ENCODE results near the gene C6orf132.

DNA sequence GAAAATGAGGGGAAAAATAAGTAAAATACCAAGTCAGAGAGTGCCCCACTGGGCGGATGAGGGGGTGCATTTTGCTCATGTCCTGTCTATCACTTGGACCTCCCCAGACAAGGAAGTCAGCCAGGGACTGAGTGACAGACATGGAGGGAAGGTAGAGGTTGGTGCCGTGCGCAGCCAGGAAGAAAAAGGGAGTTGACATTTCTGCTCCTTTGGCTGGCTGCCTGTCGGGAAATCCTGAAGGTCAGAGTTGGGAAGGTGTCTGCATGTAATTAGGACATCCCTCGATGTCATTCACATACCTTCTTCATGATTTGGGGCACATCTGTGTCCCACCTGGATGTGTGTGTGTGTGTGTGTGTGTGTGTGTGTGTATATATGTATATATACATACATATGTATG, 39.7 kb upstream of the C6orf132 start:
- no peak for TF ChIP-seq EZH2phosphoT487 (IDR thresholded peaks at IDR 0.05; ENCODE audit: insufficient read depth, low read depth)
- no peak for TF ChIP-seq EZH2 (IDR thresholded peaks at IDR 0.05; ENCODE audit: insufficient read depth, poor library complexity, severe bottlenecking)

All from GM23248 (cell line).